Panc1 (cell line): ENCODE measurements around the gene CHRNE. TPM values are rescaled to one million over a fixed set of nuclear protein-coding genes. Genes with fewer than 3 reads are reported as not detected.

Experiments used
- ATAC-seq: fragments of 200-7000 bp; cut with Tn5 transposase; 2 replicates; pipeline ENCODE4 v1.9.1; 2020; ENCODE audit warnings: mild to moderate bottlenecking, moderate library complexity
- BruUV-seq: library from RNA; stranded (reverse); fragments of 400-500 nt; replicated peaks from 2 replicates; lab custom pipeline; 2021; lab: Mats Ljungman, UMichigan
- CTCF ChIA-PET: fragments of 300-600 bp; sonication (Branson Sonifier 250); formaldehyde crosslinking; loops from one replicate; lab custom pipeline; 2022; ENCODE audit warnings: antibody characterized with exemption; lab: Charles Lee
- POLR2A ChIA-PET: fragments of 300-600 bp; sonication (Branson Sonifier 250); formaldehyde crosslinking; loops from one replicate; lab custom pipeline; 2022; ENCODE audit warnings: antibody characterized with exemption; lab: Charles Lee
- DNase-seq: peaks from one replicate; pipeline ENCODE4 v3.0.0-alpha.2; 2010; ENCODE audit warnings: low read depth, low spot score
- H3K27ac ChIP-seq: 2 replicates; pipeline ENCODE4 v1.5.1; 2011; ENCODE audit warnings: mild to moderate bottlenecking, low read length, inconsistent platforms
- H3K27me3 ChIP-seq: fragments of 200-500 bp; sonication (Bioruptor generic); 2 replicates; pipeline ENCODE4 v1.6.0; 2014; ENCODE audit warnings: low read length, inconsistent platforms; ENCODE audit not compliant: control insufficient read depth, insufficient read depth
- H3K36me3 ChIP-seq: fragments of 200-500 bp; sonication (Bioruptor generic); 2 replicates; pipeline ENCODE4 v1.5.1; 2014; ENCODE audit warnings: inconsistent platforms, mild to moderate bottlenecking, low read length, moderate library complexity; ENCODE audit not compliant: control insufficient read depth, insufficient read depth
- H3K4me1 ChIP-seq: 2 replicates; pipeline ENCODE4 v1.5.1; 2011; ENCODE audit warnings: inconsistent platforms, mild to moderate bottlenecking, low read length, moderate library complexity; ENCODE audit not compliant: control insufficient read depth, insufficient read depth
- H3K4me3 ChIP-seq, 2 experiments: 2 replicates each; pipeline ENCODE4 v1.5.1; 2011 to 2012; ENCODE audit warnings: low read depth in 2 of 2, low read length in 2 of 2, mild to moderate bottlenecking in 2 of 2, inconsistent platforms in 1 of 2, moderate library complexity in 1 of 2
- H3K9me3 ChIP-seq: fragments of 200-500 bp; sonication (Bioruptor generic); 2 replicates; pipeline ENCODE4 v1.5.1; 2014; ENCODE audit warnings: low read depth, mild to moderate bottlenecking, inconsistent platforms, low read length, moderate library complexity; ENCODE audit not compliant: control insufficient read depth, insufficient read depth
- CTCF ChIP-seq: fragments of 450-650 bp; IDR thresholded peaks from 2 replicates; pipeline ENCODE4 v1.5.1; 2017; ENCODE audit warnings: mild to moderate bottlenecking
- POLR2AphosphoS5 ChIP-seq: IDR thresholded peaks from 2 replicates; pipeline ENCODE4 v1.6.1; 2012; ENCODE audit warnings: mild to moderate bottlenecking, low read depth, low read length, moderate library complexity
- REST ChIP-seq, 2 experiments: IDR thresholded peaks; 2 replicates each; pipeline ENCODE4 v1.6.1; 2011 to 2012; ENCODE audit warnings: low read depth in 2 of 2, control low read depth in 1 of 2, low read length in 1 of 2, mild to moderate bottlenecking in 1 of 2, moderate library complexity in 1 of 2; ENCODE audit not compliant: insufficient read depth in 1 of 2
- SIN3A ChIP-seq: IDR thresholded peaks from 2 replicates; pipeline ENCODE4 v1.6.1; 2012; ENCODE audit warnings: low read depth, mild to moderate bottlenecking, low read length, moderate library complexity, borderline replicate concordance; ENCODE audit not compliant: insufficient read depth
- TCF7L2 ChIP-seq: IDR thresholded peaks from 2 replicates; pipeline ENCODE4 v1.6.1; 2011; ENCODE audit warnings: mild to moderate bottlenecking, low read depth, low read length, inconsistent platforms
- in situ Hi-C: cut with HindIII; loops from 2 replicates; pipeline ENCODE4 v1.10.0; 2016; ENCODE audit warnings: low sequenced_read_pairs, low pct_unique_long_range_greater_than_20kb
- intact Hi-C: fragments of 100-400 bp; cut with micrococcal nuclease; formaldehyde crosslinking; loops from one replicate; pipeline ENCODE4 v1.10.0; 2022; ENCODE audit not compliant: unreplicated experiment
- total RNA-seq: library from RNA; stranded (reverse); gene quantifications from one replicate; pipeline ENCODE4 v1.2.1, GENCODE V29; 2021; ENCODE audit not compliant: unreplicated experiment

Gene CHRNE
- total RNA-seq, 1 experiment from 2014 or later: 0.13 TPM

- TF ChIP-seq CTCF (no peak), TCF7L2 (no peak), POLR2AphosphoS5 (no peak), REST (IDR thresholded peaks at IDR 0.05; ENCODE audit: insufficient read depth in 1 of 2, low read depth in 2 of 2, low read length in 1 of 2) (no peak), SIN3A (no peak)
- ATAC-seq (no peak), DNase-seq (no peak)
- Histone ChIP-seq H3K27ac (no peak overlapping the region), H3K27me3 (no peaks in the 10 kb centered on the region), H3K4me1 (peaks cover 8% of the 10 kb centered on the region), H3K36me3 (peaks cover 11% of the 10 kb centered on the region), H3K9me3 (no peaks in the 10 kb centered on the region), H3K4me3 (no peak overlapping the region)
- CTCF ChIA-PET: interaction anchor here (1.1 kb wide), 1 partner anchor 27 kb away, joined by 4 read pairs; no protein-coding TSS in a partner anchor
- no TSS peak for BruUV-seq
- POLR2A ChIA-PET: interaction anchor here (0.8 kb wide), 1 partner anchor 42 kb away, joined by 3 read pairs; no protein-coding TSS in a partner anchor
- intact Hi-C loops: no loop called here
- in situ Hi-C loops: no loop called here
Measured at GRCh38 chr17:4936436-4936835, 33.5 kb upstream of the CHRNE start.

GRCh38 chr17:4935650-4936049 is 32.8 kb upstream of the CHRNE start:
- no peaks in the 10 kb centered on the region for H3K27me3 ChIP-seq
- no peak; the same call in 1 of the 2 replicates for TF ChIP-seq POLR2AphosphoS5
- no peak for TF ChIP-seq SIN3A
- no peak for TF ChIP-seq REST (IDR thresholded peaks at IDR 0.05; ENCODE audit: insufficient read depth in 1 of 2, low read depth in 2 of 2, low read length in 1 of 2)
- no peak for TF ChIP-seq CTCF
- no peak for TF ChIP-seq TCF7L2
- no TSS peak for BruUV-seq
- intact Hi-C loops: no loop called here
- H3K27ac ChIP-seq: no peak overlapping the region
- no peak for ATAC-seq
- DNase-seq: no peak
- peaks cover 5% of the 10 kb centered on the region; the same call in 1 of the 2 replicates for H3K36me3 ChIP-seq
- H3K4me1 ChIP-seq: peaks cover 8% of the 10 kb centered on the region
- in situ Hi-C loops: no loop called here
- no peaks in the 10 kb centered on the region for H3K9me3 ChIP-seq
- ChIA-PET CTCF (interaction anchor here (0.6 kb wide), 1 partner anchor 27 kb away, joined by 3 read pairs; no protein-coding TSS in a partner anchor), POLR2A (interaction anchor here (0.8 kb wide), 1 partner anchor 41 kb away, joined by 3 read pairs; no protein-coding TSS in a partner anchor)
- H3K4me3 ChIP-seq: no peak overlapping the region
